Heart left ventricle (tissue), 16 donors: ENCODE measurements around the gene ZNF207. TPM values are rescaled to one million over a fixed set of nuclear protein-coding genes. Genes with fewer than 3 reads are reported as not detected.
A peak's percentile ranks its signal among the peaks of the same experiment; 100 is the strongest.

Source experiments
- ATAC-seq, 4 donors: fragments of 200-7000 bp; cut with Tn5 transposase; one replicate each; pipeline ENCODE4 v1.9.1; 2020 to 2022; ENCODE audit warnings: moderate library complexity in 4 of 4, mild to moderate bottlenecking in 3 of 4, moderate number of reproducible peaks in 1 of 4
- DNase-seq, 5 donors: peaks; one replicate each; pipeline ENCODE4 v3.0.0-alpha.2; 2020
- H3K27ac ChIP-seq, 12 donors: fragments of 200-600 bp; sonication (generic) in 4 of 12; one replicate each; pipeline versions ENCODE4 v1.5.0 to v1.8.0; 2016 to 2022; ENCODE audit warnings: mild to moderate bottlenecking in 2 of 12
- H3K27me3 ChIP-seq, 9 donors: fragments of 200-600 bp; sonication (generic) in 2 of 9; one replicate each; pipeline versions ENCODE4 v1.5.1 to v1.8.0; 2016 to 2022; ENCODE audit warnings: mild to moderate bottlenecking in 3 of 9
- H3K36me3 ChIP-seq, 9 donors: fragments of 200-600 bp; sonication (generic) in 2 of 9; one replicate each; pipeline versions ENCODE4 v1.5.0 to v1.8.0; 2018 to 2022; ENCODE audit warnings: mild to moderate bottlenecking in 2 of 9
- H3K4me1 ChIP-seq, 12 donors: fragments of 200-600 bp; sonication (generic) in 4 of 12; one replicate each; pipeline versions ENCODE4 v1.5.0 to v1.8.0; 2016 to 2022; ENCODE audit warnings: mild to moderate bottlenecking in 3 of 12
- H3K4me3 ChIP-seq, 12 donors: fragments of 200-600 bp; sonication (generic) in 4 of 12; one replicate each; pipeline versions ENCODE4 v1.5.0 to v1.8.0; 2017 to 2022; ENCODE audit warnings: mild to moderate bottlenecking in 9 of 12, moderate library complexity in 4 of 12
- H3K9me3 ChIP-seq, 12 donors: fragments of 200-600 bp; sonication (generic) in 4 of 12; one replicate each; pipeline versions ENCODE4 v1.5.0 to v1.8.0; 2016 to 2022; ENCODE audit warnings: mild to moderate bottlenecking in 1 of 12
- CTCF ChIP-seq, 12 donors: fragments of 200-600 bp; sonication (generic) in 4 of 12; IDR thresholded peaks; one replicate each; pipeline versions ENCODE4 v1.5.0 to v1.8.0; 2018 to 2022; ENCODE audit warnings: antibody characterized with exemption in 12 of 12, mild to moderate bottlenecking in 5 of 12
- POLR2A ChIP-seq, 2 donors: fragments of 450-650 bp; IDR thresholded peaks; one replicate each; pipeline ENCODE4 v1.6.1; 2017; ENCODE audit warnings: antibody characterized with exemption in 2 of 2, mild to moderate bottlenecking in 2 of 2, moderate library complexity in 2 of 2
- WGBS, 4 donors: extraction: QIAGEN DNeasy Blood & Tissue Kit in 2 of 4; methylation state at CpG; one replicate each; pipeline versions ENCODE4 v1.1.5 to v1.1.7; 2013 to 2018; 5-methylcytosine and 5-hydroxymethylcytosine counted together
- intact Hi-C, 10 donors: fragments of 100-400 bp; cut with DNase I; formaldehyde crosslinking; loops; one replicate each; pipeline versions ENCODE4 v1.11.1 to v1.14.2; 2022
- polyA plus RNA-seq, 2 donors: library from polyadenylated mRNA; stranded (reverse); fragments of 200-250 nt; gene quantifications; one replicate each; pipeline ENCODE4 v1.2.3, GENCODE V29; 2013
- total RNA-seq, 9 donors: library from RNA; depleted of rRNA in 2 of 9; stranded (reverse); fragments of >200 nt in 2 of 9; fragmentation: NEBNext Ultra II Directional in 3 of 9; extraction: Animal tissue kit (Norgen Biotek cat#: 25700) in 3 of 9; gene quantifications; one replicate each; pipeline versions ENCODE4 v1.1.0 to v1.2.4, GENCODE V29; 2016 to 2023
- donor health status: ischemic (EF 13 %, LVEDD 7.1; RV severe dilation, severe dysfunction).
- donor health status: healthy with polysubstance abuse.
- donor health status: DM: no; HTN: yes; CAD: no.
- donor health status: DM: no; HTN: no; CAD: no.
- donor health status: ischemic (EF 25% LVEDD 6.9; RV normal size, moderate dysfunction).
- donor health status: ischemic (EF 25% LVEDD 5.7; RV mildly dilated, moderate dysfunction).
- donor health status: healthy.
- donor health status: DM: yes; HTN: yes; CAD: no.
- donor health status: ischemic (EF 35%, LVEDD 5.7; RV mildly dilated, moderate dysfunction).
- donor health status: nonischemic (EF 11% LVEDD 7.7; RV severe dilation, severe dysfunction).
- donor health status: DM: yes; HTN: yes; CAD: no.
- donor health status: PGD.
- donor health status: ischemic (EF 29% LVEDD 5.4; RV normal size, mild dysfunction).
- donor health status: nonischemic (EF 23%, LVEDD 6.1; RV moderate dilation, normal function).

ZNF207 gene
- total and polyA plus RNA-seq, 11 donors = 42.5 to 108 (median 72.1) TPM

- DNase-seq = no peak
- 3 to 7% (median 4%) methylated on average over 13 of the region's 13 CpGs for WGBS, 4 donors
- no peaks in the 10 kb centered on the region for H3K9me3 ChIP-seq
- peak overlapping the region; percentile 60 to 94 (median 75) for H3K4me3 ChIP-seq
- peak in 1 of 4 donors; percentile 8 for ATAC-seq
- intact Hi-C loops = no loop called here
- H3K36me3 ChIP-seq = peaks cover 0 to 39% (median 35%) of the 10 kb centered on the region in 9 donors
- peaks cover 0 to 27% (median 10%) of the 10 kb centered on the region in 12 donors for H3K4me1 ChIP-seq
- TF ChIP-seq POLR2A (IDR thresholded peaks at IDR 0.05) = no peak
- no peak for TF ChIP-seq CTCF (IDR thresholded peaks at IDR 0.05)
- H3K27me3 ChIP-seq = no peaks in the 10 kb centered on the region
- H3K27ac ChIP-seq = peak overlapping the region; percentile 76 to 91 (median 86)
Observed at GRCh38 chr17:32341141-32341856, 8.7 kb upstream of the ZNF207 start.

GRCh38 chr17:32341857-32342602, 7.9 kb upstream of the ZNF207 start, which contains the start of gene C17orf75:
Gene C17orf75, minus strand, starts transcription at chr17:32342173. Its CDS starts 34 bp downstream, at chr17:32342139.
- TF ChIP-seq POLR2A (IDR thresholded peaks at IDR 0.05) = no peak
- TF ChIP-seq CTCF (IDR thresholded peaks at IDR 0.05) = peak in 1 of 12 donors; percentile 4
- Histone ChIP-seq H3K27ac (peak within 1 kb of the TSS; percentile 76 to 91 (median 86)), H3K27me3 (no peaks in the 10 kb centered on the region), H3K36me3 (peaks cover 0 to 32% (median 28%) of the 10 kb centered on the region in 9 donors), H3K9me3 (no peaks in the 10 kb centered on the region), H3K4me3 (peak within 1 kb of the TSS; percentile 60 to 94 (median 75)), H3K4me1 (peaks cover 0 to 27% (median 10%) of the 10 kb centered on the region in 12 donors)
- 5 to 6% (median 6%) methylated on average over 38 to 47 of the region's 47 CpGs for WGBS, 4 donors
- peak; percentile 90 to 97 (median 96) for ATAC-seq
- intact Hi-C loops = no loop called here
- DNase-seq = peak; percentile 79 to 89 (median 85)

- DNase-seq = no peak
- H3K4me3 ChIP-seq = peak overlapping the region in 10 of 12 donors; percentile 67 to 94 (median 75)
- intact Hi-C loops = no loop called here
- ATAC-seq = no peak
- WGBS, 4 donors = 67 to 75% (median 71%) methylated on average over 14 of the region's 14 CpGs
- peaks cover 0 to 27% (median 10%) of the 10 kb centered on the region in 12 donors for H3K4me1 ChIP-seq
- no peaks in the 10 kb centered on the region for H3K27me3 ChIP-seq
- peak overlapping the region in 10 of 12 donors; percentile 76 to 91 (median 86) for H3K27ac ChIP-seq
- TF ChIP-seq POLR2A (IDR thresholded peaks at IDR 0.05) (no peak), CTCF (IDR thresholded peaks at IDR 0.05) (no peak)
- H3K36me3 ChIP-seq = peaks cover 0 to 24% (median 21%) of the 10 kb centered on the region in 9 donors
- no peaks in the 10 kb centered on the region for H3K9me3 ChIP-seq
Observed at GRCh38 chr17:32342603-32343325, 7.2 kb upstream of the ZNF207 start.
